HG02943 (cell line): ENCODE results near the gene BPGM.

Source experiments
- ATAC-seq: cut with Tn5 transposase; IDR thresholded peaks from one replicate; pipeline ENCODE4 v1.9.1; 2021; ENCODE audit warnings: mild to moderate bottlenecking, low read depth, moderate library complexity; ENCODE audit not compliant: unreplicated experiment

BPGM gene

DNA sequence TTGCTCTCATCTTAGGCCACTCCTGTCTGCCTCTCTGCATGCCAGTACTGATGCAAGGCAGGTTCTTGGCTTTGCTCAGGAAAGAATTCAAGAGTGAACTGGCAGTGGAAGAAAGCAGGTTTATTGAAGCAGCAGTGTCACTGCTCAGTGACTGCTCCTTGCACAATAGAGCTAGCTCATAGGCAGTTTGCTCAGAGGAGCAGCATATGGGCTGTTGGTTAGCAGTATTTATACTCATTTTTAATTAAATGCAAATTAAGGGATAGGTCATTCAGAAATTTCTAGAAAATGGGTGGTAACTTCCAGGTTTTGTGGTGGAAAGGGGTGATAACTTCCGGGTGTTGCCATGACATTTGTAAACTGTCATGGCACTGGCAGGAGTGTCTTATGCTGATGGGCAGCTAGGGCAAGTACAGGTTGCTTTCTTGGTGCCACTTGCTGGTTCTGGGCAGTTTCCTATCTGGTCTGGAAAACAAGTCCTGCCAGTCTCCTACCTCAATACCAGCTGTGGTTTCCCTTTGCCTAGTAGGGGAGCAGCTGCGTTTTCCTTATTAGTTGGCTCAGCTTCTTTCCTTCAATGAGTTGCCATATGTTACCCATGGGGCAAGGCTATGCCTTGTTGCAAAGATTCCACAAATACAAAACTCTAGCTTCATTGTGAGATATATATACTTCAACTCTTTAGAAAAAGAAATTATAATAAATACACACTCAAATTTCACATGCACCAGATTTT is 68.0 kb downstream of the BPGM start:
- no peak for ATAC-seq

DNA sequence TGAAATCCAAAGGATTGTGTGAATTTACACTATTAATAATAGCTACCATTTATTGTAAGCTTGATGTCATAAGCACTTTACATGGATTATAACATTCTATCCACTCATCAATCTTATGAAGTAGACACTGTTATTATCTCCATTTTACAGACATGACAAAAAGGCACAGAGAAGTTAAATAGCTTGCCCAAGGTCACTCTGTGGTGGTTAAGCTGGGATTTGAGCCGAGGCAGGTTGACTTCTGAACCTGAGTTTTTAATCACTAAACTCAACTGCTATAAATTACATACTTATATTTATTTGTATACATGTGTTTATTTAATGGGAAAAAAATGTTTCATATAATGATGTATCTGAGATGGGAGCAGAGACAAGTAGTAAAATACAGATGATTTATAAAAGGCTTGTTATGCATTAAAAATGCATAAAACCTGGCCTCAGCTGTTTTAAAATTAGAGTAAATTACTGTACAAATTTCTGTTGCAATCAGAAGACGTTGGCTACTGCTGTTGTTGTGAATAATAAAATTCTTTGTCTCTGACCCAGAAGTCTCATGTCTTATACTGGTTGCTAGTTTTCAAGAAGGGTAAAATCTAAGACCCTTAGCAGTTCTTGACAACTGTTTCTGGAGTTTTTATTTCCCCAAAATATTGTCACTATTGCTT is 71.7 kb downstream of the BPGM start:
- no peak for ATAC-seq

DNA sequence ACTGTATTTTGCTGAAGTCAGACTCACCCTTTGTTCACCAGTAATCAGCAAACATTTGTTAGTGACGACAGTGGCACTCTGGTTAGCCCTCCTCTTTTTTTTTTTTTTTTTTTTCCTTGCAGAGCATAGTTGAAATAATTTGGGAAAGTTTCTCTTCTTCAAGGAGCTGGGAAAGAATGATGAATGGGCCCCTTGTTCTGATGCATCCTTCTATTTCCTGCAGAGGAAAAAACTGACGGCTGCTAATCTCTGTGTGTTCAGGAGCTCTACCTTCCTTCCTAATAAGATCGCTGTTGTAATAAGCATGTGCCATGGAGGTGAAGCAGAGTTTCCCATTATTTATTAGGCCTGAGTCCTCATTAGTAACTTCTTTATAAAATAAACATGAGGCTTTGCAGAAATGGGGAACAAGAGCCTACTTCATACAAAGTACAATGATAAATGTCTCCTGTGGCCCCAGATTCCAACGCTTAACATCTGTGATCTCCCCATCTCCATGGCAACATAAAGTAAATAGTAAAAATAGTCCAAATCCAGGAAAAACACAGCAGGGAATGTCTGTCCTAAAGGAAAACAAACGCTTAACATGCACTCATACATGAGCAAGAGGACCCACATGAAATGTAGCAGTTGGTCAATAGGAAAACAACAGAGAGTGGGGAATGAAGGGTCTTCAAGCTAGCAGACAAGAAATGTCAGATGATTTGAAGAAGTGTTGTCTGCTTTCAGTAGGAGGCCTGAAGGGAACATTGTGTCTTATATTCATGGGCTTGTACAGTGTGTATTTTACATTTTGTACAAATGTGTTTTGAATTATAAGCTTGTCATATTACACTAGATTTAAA is 73.7 kb downstream of the BPGM start:
- no peak for ATAC-seq

DNA sequence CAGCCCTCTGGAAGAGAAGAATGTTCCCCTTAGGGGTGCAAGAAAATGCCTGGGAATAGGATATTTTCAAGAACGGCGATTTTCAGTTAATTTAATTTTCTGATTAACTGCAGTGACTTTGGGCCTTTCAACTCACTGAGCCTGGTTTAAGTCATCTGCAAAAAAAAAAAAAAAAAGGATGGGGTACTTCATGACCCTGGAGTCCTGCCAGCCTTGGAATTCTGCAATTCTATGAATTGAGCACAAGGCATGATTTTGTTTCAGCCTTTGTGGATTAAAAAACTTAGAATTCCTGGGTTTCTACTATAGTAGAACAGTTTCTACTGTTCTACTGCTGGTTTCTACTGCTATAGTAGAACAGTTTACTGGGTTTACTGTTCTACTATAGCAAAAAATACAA is 74.5 kb downstream of the BPGM start:
- no peak for ATAC-seq

DNA sequence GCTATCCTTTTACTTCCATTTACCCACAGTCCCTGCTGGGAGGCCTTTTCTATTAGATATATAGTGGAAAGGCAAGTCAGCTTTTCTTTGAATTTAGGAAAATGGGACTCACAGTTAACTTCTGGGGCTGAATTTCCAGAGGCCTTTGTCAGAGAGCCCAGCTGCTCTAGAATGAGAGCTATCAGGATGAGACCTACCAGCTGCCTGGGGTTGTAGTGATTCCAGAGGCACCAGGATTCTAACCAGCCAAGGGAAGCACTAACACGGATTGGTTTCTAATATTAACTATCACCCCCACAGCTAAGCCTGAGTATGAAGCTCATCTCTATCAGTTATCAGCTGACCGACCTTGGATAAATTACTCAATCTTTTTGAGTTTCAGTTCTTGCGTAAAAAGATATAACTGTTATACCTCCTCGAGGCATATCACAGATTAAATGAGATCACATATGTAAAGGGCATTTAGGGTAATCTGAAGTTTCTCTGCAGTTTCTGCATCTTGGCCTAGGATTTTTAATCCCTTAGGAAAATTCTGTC is 76.2 kb downstream of the BPGM start:
- ATAC-seq, result no peak

DNA sequence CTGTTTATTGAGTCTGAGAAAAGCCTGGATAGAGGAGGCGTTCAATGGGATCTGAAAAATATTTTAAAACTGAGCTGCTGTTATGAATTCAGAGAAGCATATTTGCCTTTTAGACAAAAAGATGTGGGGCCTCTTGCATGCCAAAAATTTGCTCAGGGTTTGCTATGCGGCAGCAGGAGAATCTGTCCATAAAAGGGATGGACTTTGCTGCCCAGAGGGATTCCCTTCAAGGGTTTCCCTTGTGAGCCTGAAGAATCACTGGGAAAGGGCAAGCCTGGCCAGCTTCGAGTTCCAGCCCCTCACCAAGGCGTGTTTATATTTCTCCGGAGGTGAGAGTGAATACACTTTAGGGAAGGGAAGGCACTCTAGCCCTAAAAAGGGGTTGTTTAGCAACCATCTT is 77.2 kb downstream of the BPGM start:
- ATAC-seq, result no peak

DNA sequence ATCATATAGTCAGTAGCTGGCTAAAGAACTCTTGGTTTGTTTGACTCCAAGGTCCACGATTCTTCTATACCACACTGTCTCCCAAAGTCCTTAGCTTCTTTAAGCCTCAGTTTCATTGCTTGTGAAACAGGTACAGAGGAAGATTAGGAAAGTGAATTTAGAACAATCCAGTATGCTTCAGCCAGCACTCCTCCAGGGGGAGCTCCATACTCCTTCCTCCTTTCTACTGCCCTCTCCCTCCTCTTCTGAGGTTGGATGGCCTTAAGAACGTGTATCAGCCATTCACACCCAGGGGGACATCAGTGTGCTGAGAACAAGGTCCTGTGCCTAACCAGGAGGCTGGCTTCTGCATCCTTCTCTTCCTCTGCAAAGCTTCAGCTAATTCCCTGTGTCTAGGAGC is 78.0 kb downstream of the BPGM start:
- no peak for ATAC-seq

DNA sequence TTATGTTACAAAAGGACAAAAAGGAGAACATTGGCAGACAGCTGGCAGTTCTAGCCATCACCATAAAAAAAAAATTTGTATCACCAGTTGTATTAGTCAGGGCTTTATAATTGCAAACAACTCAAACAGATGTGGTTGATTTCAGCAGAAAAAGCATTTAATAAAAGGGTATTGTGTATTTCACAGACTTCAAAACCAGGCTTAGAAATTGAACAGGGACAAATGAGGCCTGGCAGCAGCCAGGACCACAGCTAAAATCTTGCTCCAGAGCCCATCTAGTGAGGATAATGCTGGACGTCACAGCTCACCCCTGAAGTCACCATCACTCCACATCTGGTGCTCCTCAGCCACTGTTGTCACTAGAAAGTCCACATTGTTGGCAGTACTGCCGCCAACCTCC is 79.9 kb downstream of the BPGM start:
- no peak for ATAC-seq

DNA sequence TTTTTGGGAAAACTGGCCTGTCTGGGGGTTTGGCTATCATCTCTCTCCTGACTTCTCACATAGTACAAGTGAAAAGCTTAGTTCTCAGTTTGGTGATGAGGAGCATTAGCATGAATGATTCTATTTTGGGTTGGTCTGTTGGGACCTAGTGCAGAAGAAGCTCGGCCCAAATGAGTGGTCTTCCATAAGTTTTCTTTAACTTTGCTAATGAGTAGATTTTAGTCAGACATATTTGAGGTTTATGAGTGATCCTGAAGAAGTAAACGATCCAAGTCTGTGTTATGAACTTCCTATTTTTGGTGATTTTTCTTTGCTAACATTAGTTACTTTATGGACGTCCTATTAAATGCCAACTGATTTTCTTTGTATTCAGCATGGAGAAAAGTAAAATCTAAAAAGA is 81.1 kb downstream of the BPGM start:
- no peak for ATAC-seq
